A204.1 (cell line): ENCODE data around the gene PRR5L.

Experiments used
- FAIRE-seq: peaks from 2 replicates; lab custom pipeline; 2012; peaks lifted over from hg19 to GRCh38; lab: Jason Lieb, UNC

PRR5L gene

DNA sequence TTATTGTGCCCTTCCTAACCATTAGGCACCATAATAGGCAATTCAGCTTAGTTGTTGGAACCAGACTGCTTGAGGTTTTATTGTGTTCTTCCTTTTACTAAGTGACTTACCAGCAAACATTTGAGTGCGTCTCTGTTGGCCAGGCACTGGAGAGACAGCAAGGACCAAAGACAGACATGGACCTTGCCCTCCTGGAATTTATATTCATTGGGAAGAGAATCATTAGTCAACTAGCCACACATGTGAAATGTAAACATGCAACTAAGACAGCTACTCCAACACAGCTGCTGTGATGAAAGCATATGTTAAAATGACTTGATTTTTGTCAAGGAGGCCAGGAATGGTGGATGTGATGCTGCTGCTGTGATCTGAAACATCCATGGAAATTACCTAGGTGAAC is 107.6 kb downstream of the PRR5L start:
- no peak for FAIRE-seq

DNA sequence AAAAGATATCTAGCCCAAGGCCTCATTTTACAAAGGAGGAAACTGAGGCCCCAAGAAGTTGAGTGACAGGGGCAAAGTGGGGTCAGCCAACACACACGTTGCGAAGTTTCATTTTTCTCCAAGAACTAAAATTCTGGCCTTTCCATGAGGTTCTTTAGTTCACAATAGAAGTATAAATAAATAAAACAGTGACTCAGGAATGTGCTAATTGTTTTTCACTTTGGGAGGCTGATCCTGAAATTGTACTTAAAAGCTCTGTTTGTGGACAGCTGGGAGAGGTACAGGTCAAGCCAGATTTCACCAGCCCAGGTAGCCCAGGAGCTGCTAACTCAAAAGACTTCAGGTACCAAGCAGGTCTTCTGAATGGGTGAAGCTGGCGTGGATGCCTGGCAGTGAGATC is 108.7 kb downstream of the PRR5L start:
- FAIRE-seq, result no peak

DNA sequence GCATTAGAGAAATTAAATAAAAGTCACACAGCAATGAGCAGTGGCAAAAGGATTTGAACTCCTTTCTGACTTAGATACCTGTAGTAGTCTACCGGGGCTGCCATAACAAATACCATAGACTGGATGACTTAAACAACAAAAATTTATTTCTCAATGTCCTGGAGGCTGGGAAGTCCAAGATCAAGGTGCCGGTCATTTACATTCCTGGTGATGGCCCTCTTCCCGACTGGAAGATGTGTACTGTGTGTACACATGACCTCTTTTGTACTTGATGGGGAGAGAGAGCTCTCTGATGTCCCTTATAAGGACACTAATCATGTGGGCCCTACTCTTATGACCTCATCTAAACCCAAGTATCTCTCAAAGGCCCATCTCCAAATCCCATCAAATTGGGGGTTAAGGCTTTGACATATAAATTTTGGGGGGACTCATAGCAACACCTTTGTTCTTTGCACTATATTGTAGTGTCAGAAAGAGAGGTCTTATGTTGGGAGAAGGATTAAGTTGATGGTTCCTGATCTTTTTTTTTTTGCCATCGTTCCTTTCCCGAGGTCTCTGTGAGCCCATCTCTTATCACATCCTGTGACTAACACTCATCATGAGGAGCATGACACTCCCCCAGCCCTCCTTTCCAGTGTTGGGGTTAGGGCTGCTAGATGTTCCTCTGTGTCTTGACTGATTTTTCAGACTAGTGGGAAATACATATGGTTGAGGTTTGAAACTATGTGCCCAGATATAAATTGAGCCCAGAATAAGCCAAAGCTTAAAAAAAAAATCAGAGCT is 109.7 kb downstream of the PRR5L start:
- FAIRE-seq, result no peak

DNA sequence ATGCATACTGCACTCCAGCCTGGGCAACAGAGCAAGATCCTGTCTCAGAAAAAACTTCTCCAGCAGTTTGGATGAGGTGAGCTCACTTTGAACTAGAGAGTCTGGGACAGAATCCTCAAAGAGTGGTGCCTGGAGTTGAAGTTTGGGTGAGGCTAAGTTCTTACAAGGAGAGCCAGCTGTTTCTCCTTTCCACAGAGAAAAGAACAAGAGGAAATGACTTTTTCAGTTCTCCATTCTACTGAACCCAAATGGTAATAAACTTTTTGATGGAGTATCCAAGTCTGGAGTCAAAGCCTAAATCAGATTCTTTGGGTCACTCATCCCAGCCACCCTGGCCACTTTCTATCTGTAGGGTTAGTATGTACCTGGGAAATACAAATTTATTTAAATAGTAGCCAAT is 111.3 kb downstream of the PRR5L start:
- FAIRE-seq, result no peak

DNA sequence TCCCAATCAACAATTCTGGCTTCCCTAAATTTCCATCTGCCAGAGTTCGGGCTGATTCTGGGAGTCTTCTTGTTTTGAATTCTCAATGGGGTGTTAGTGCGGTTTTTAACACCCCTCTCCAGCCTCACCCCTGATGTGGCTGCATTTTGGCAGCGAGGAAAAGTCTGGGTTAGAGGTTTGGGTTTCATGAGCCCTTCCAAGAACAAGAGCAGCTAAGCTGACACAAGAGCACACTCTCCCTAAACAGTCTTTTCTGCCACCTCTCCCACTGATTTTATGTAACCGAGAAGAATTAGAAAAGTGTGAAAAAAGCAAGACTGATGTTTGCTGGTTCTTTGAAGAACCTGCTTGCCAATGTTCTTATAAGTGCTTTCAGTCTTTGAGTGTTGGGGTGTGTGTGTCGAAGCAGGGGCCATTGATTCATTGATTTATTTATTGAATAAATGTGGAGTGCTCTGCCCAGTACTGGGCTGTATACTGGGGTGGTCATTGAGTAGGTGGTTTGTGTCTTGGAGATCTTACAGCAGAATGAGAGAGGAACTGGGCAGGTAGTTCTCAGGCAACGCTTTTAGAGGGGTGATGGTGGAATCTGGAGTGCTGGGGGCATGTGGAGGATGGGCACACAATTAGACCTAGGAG is 112.5 kb downstream of the PRR5L start:
- FAIRE-seq, result no peak

DNA sequence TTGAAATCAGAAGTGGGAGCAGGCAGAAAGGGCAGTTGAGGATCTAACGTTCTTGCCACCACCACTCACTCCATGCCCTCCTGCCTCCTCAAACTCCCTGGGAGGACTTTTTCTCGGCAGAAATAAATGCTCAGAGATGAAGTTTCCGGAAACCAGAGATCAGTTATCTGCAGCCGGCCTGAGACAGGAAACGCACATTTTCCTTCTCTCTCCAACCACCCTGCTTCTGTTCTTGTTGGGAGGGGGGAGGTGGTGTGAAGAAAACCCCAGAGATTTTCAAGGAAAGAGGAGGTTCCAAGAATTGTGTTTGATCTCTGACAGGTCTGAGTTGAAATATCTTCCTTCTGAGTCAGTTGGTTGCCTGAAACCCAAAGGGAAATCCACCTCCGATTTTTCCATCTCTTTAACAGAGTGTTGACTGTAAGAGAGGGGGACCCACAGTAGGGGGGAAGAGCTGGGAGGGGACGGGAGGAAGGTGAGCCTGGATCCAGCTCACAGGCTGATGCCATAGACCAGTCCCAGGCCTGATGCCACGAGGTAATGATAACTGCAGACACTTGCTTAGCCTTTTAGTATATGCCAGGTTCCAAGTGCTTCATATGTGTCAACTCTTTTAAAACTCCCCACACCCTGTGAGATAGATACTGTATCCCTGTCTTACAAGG is 113.2 kb downstream of the PRR5L start:
- no peak for FAIRE-seq

DNA sequence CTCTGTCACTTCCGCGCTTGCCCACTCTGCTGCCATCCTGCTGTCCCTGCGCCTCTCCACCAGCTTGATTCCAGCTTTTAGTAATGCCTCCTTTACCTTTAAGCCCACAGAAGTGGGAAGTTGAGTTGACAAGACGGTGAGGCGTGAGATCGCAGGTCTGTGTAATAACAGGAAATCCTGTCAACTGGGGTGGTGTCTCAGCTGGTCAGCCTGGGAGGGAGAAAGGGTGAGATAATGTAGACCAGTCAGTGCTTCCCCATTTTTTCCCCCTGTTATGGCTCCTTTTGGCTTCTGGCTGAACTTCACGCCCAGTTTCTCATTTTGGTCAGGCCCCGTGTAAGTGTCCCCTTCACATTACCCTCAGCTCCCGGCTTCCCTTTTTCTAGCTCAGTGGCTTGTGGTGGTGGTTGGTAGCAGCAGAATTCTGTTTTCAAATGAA is 115.1 kb downstream of the PRR5L start:
- no peak for FAIRE-seq

DNA sequence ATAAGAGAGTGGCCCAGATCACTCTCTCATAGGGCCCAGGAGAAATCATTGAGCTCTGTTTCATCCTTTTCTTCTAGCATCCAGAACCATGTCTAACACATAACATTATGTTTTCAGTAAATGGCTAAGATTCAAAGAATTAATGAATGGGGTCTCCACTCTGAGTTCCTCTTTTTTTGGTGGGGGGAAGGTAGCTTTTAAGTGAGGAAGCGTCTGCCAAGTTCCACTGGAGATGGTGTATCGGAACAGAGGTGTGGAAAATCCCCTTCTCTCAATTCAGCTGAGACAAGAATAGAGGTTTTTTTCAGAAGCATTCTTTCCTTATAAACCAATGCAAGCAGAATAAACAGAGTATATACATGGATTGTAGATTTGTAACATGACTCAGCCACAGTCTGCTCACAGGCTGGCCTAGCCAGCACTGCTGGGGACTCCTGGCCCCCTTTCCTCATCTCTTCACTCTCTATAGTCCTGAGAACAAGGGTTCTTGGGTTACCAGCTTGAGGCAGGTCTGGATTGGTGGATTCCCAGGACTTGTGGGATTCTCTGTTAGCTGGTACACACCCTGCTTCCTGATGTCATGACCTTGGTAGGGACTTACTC is 116.8 kb downstream of the PRR5L start:
- FAIRE-seq, result no peak

DNA sequence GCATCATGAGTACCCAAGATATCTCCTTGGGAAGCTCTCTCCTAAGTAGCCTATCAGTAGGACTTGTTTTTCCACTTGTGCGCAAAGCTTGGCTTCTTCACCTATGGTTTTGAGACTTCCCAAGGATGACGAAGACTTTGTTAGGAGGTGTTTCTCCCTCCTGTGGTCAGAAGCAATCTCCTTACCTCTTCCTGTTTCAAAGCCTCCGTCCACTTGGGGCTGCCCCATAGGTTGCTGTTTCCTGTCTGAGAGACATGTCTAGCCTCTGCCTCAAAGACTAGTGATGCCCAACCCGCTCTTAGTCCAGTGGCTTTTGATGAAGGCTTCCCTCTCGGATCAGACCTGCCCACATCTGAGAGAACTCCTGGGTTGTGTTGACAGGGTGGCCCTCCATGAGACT is 121.1 kb downstream of the PRR5L start:
- FAIRE-seq, result no peak

DNA sequence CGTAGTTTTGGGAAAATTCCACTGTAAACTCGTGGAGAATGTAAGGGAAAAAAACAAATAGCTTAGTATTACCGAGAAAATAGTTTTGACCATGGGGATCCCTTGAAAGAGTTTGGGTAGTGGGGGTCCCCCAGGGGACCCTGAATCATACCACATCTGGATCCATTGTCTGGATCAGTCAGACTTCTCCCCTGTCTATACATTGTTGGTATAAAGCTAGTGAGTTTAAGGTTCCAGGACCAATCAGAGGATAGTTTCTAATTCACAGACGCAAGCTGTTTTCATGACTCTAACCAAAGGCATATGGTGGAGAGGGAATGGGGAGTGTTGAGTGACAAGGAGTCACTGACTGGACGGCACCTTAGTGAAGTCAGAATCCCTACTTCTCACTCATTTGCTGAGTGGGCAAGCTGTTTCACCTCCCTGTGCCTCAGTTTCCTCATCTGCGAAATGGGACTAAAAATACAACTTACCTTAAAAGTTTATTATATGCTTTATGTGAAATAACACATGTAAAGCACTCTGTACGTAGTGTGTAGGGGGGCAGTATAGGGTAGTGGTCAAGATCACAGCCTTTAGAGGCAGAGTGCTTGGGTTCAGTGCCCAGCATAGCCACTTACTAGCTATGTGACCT is 123.8 kb downstream of the PRR5L start:
- no peak for FAIRE-seq

DNA sequence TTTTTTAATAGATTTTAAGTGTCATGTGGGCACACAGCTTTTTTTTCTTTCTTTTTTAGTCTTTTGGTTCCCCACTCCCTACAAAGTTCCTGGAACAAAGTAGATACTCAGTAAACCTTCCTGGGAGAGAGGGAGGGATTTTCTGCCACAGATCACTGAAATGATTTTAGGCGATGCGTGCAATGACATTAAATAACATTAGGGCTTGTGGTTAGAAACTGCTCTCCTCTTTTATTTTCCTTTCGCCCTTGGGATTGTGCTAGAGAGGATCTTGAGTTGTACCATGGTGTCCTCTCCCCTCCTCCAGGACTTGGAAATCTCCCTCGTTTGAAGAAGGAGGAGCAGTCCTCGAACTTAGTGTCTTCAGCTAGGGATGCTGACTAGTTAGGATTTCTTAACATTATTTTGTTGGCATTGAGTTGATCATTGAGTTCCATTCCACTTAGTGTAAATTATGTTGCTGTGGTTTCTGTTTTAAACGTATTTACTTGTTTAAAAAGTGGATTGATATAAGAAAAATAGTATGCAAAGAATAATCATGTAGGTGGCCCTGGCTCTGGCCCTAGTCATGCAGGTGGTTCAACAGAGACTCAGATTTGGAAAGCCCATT is 125.6 kb downstream of the PRR5L start:
- no peak for FAIRE-seq

DNA sequence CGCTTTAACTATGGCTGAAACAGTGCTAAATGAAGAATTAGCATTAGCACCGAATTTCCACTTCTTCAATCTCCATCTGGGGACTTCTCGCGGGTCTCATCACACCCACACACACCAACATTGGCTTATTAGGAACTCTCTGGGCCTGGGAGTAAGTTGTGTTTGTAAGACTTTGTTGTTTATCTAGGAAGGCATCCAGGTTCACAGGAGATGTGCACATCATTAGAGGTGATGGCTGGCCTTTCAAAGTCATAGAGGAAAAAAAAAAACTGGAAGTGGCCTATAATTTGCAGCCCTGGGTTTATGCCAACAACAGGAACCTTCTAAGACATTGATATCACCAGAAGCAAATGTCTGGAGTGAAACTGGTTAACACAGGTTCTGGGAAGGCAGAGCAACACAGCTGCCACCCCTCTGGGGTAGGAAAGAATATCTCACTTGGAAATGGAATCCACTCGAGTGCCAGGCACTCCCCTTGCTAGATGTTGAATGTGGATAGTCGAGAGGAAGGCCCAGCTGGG is 129.5 kb downstream of the PRR5L start:
- no peak for FAIRE-seq

DNA sequence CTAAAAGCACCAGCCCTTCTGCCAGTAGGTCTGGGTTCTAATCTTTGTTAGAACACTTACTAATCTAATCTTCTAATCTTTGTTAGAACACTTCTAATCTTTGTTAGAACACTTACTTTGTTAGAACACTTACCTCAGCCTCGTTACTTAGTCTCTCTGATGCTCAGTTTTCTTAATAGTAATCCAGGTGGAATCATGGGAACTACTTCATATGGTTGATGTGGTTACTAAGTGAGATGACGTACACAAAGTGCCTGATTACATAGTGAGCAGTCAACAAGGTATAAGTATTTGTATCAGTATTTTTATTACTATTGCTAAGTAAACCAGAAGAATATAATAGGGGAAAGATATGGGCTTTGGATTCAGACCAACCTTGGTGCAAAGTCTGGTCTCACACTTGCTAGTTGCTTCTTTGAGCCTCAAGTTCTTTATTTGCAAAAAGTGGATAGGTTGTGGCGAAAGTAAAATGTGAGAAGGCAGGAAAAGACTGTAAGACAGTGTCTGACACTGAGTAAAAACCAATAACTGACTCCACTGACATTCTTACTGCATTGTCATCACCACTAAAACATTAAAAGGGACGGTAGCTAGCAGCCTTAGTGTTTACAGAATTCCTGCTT is 130.2 kb downstream of the PRR5L start:
- FAIRE-seq, result no peak

DNA sequence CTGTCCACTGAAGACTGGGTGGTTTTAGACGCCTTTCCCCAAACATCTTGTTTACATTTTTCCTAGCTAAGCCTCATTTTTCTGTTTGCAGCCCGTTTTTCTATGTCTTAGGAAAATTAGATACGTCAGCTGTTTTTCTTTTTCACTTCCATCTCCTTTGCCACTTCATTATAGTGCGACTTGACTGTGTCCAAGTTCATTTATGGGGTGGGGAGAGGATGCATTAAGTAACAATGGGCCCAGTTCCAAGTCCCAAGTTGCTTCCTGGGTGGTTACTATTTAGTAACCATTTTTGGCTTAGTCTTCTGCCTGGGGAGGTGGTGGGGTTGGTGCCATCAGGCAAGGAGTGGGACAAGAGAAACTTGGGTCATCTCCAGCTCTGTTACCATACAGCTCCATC is 131.0 kb downstream of the PRR5L start:
- no peak for FAIRE-seq

DNA sequence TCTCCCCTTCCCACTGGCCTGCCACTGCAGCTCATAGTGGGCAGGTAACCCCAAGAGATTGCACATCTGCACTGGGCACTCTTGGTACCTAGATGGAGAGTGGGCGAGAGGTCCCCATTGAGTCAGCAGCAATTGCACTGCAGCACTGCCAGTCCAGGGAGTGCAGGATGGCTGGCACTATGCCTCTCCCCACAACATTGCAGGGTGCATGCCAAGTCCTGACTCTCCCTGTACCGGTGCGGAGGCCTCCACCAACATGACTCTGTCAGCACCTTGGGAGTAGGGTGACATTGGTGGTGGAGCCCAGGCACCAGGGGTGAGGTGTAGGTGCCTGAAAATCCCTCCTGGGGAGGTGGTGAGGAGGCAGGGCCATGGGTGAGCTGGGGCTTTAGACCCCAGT is 131.8 kb downstream of the PRR5L start:
- no peak for FAIRE-seq

DNA sequence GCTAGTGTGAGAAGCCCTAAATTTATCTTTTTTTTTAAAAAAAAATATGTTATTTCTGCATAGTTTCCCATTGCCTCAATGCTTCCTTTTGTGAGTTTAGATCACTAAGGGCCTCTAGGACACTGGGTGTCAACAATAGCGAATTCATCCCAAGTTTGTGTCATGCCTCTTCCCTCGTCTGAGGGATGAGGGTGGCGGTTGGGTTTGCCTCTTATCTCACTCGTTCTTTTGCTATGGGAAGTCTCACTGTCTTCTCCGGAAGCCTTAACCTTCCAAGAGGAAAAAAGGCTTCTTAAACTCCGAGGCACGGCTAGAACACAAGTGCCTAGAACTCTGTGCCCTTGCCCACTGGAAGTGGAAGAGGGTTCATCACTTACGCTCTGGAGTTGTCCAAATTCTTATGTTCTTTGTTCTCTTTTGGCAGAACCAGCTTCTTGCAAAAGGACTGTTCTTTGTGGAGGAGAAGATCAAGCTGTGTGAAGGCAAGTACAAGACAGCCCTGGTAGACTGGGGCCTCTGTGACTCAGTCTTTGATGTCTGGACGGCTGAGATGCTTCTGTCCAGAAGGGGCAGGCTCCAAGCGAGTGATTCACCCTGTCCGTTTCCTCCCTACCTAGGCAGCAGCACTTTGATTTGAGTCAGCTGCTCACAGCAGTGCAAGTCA is 135.5 kb downstream of the PRR5L start:
- FAIRE-seq, result no peak

DNA sequence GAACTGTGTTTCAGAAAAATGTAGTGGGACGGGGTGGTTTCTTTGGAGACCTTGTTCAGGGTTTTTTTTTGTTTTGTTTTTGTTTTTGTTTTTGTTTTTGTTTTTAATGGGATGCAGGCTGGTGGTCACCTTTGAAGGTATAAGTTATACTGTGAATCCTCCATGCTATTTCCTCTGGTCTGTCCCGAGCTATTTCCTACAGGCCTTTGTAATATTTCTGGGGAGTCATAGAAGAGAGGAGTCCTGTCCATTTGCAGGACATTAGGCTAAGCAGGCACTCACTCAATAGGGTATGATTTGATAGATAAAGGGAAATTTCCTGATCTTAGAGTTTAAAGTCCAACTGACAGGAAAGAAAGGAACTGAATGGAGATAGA is 136.0 kb downstream of the PRR5L start:
- FAIRE-seq, result no peak

DNA sequence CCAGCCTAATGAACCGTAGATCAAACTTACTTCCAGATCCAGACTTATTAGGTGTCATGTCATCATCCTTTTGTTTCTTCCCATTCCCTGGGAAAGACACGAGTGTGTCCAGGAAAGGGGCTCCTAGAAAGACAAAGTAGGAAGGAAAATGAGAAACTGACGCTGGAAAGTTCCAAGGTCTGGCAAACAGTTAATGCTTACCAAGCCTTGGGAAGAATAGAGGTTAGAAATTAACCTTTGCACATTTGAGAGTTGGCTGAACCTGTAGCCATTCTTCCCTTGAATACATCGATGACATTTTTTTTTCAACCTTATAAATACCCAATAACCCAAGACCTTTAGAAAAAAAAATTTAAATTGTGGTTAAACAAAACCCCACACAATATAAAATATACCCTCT is 136.7 kb downstream of the PRR5L start:
- no peak for FAIRE-seq

DNA sequence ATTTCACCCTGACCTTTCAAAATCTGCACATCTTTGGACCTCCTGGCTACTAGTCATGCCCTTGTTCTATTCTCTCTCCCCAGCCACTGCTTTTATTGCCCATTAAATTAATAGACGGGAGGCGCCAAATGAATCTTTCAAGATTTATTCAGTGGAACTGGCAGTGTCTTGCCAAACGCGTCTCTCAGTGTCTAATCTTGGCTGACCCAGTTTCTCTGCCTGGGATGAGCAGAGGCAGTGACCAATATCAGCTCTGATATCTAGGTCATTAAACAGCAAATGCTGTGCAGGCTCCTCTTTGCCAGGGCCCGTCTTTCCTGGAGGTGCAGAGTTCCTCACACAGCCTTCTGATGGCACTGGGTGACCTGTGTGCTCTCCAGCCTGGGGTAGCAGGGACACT is 140.0 kb downstream of the PRR5L start:
- no peak for FAIRE-seq

DNA sequence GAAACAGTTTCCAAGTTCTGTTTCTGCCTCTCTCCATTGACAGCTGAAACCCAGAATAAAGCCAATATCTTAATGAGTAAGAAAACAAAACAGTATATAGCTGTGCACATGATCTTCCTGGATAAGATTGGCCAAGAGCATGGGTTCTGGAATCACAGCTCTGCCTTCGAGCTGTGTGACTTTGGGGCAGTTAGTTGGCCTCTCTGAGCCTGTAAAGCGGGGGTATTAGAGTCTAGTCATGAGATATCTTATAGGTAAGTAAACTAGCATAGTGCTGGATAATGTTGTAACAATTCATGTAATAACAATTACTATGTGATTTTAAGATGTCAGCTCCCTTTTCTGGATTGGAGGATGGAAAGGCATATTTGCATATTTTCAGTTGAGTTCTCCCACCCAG is 140.5 kb downstream of the PRR5L start:
- no peak for FAIRE-seq

DNA sequence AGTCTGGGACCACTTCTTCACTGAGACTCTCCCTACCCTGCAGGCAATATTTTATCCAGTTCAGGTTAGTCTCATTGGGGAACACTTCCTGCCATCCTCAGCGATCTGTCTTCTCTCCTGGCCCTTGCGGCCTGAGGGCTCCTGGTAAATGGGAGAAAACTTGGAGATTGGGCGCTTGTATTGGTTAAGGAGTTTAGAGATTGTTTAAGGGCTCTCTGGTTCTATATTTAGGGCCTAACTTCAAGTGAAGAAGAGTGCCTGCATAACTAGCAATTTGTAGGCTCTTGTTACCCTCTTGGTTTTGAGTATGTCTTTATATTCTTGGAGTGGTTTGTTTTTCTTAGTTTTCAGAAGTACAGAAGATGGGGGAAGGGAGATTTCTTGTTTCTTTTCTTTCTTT is 141.3 kb downstream of the PRR5L start:
- no peak for FAIRE-seq
